Activated CD4-positive, alpha-beta T cell treated with anti-CD3 and anti-CD28 coated beads, Interleukin-10, Interleukin-2, amounts not matched to agents 100 ng/mL and 50 ng/mL, durations not matched to agents 16 hours and 8 hours (primary cell): ENCODE measurements around the gene ACP2.
"Not testable (repeated sequence)": the region's sequence is repeated elsewhere in the genome, so short reads cannot be mapped to it uniquely, and the experiment has no call there.

Experiments used
- DNase-seq: peaks from one replicate; pipeline ENCODE4 v3.0.0-alpha.2; 2020

The ACP2 gene

DNA sequence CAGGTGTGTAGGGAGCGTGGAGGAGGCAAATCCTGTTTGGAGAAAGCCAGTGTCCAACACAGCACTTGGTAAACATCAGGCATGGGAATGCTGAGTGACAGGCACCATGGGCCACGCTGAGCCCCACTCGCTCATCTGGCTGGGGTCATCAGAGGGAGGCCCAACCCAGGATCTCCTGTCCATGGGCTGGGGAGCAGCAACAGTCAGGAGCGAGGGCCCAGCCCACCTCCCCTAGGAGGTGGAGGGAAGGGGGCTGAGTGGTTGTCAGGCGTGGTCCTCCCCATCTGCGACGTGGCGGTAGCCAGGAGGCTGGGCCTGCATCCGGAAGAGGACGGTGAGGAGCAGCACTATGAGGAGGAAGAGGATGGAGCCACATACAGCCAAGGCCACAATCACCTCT is 8.8 kb downstream of the ACP2 start:
- DNase-seq, result no peak

DNA sequence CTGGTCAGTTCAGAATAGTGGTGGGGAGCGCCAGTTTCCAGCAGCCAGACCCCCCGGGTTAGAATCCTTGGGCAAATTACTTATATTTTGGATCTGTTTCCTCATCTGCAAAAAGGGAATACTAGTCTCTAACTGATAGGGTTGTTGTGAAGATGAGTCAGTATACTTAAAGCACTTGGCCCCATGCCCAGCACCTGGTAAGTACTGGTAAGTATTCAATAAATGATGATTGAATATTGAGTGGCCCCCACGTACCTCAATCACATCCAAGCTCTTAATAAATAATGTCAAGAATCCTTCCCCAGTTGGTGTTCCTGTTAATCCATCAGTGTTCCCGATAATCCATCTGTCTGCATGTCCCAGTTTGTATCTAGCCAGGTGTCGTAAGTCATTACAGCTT is 12.1 kb downstream of the ACP2 start:
- no peak for DNase-seq

DNA sequence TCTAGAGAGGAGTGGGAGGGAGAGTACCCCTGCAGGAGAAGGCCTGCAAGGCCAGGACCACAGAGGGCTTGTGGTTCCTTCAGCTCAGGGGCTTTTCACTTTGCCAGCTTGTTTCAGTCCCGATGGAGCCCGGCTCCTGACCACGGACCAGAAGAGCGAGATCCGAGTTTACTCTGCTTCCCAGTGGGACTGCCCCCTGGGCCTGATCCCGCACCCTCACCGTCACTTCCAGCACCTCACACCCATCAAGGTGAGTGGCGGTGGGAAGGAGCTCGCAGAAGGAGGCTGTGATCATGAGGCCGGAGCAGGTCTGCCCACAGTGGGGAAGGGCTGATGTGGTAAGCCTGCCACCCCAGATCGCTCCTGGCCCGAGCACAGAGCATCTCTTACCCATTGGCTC is 13.5 kb downstream of the ACP2 start:
- DNase-seq, result no peak

DNA sequence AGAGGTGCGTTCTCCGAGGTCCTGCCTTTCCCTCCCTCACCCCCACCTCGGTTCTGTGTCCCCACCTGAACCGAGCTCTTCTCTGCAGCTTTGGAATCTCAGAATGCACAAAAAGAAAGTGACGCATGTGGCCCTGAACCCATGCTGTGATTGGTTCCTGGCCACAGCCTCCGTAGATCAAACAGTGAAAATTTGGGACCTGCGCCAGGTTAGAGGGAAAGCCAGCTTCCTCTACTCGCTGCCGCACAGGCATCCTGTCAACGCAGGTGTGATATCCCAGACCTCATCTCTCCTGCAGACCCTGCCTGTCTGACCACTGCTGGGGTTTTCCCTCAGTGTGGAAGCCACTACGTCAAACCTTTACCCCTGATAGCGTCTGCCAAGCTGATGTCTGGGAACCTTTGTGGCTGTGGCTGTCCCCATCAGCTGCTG is 13.9 kb downstream of the ACP2 start:
- peak; percentile 32 for DNase-seq

DNA sequence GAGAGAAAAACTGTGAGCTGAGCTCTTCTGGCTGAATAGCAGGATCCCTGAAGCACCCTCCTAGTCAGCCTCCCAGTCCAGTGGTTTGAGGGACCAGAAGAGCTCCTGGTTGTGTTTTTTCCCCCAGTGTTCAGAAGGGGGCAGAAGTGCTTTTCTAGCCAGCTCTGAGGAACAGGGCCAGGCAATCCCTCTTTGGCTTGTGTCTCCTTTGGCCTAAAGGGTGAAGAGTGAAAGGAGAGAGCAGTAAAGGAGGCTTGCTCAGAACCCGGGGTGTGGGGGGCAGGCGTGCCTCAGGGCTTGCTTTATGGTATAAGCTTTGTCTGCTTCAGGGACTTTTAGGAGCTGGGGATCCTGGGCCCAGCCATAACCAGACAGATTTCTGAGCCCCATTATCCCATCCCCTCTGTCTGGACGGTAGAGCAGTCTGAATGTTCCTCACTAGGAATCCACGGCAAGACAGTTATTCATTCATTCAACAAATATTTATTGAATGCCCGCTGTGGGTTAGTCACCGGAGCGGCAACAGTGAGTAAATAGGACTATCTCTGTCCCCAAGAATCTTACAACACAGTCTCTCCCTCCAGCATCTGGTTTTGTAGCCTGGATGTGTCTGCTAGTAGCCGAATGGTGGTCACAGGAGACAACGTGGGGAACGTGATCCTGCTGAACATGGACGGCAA is 14.5 kb downstream of the ACP2 start:
- DNase-seq, result peak; percentile 26

DNA sequence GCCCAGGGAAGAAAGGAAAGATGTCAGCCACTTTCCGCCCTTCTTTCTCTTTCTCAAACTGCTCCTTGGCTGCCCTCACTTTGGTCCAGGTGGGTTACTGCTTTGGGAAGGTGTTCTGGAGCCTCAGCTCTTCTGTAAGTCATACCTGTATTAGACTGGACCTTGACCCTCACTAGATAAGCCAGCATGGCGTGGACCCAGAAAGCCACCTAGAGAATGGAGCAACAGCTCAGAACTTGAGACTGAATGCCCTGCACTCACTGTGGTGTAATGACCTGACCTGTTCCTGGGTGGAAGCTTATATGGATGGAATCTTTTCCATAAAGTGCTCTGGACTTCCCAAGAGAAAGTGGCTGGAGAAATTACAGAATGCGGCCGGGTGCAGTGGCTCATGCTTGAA is 15.6 kb downstream of the ACP2 start:
- no peak for DNase-seq

DNA sequence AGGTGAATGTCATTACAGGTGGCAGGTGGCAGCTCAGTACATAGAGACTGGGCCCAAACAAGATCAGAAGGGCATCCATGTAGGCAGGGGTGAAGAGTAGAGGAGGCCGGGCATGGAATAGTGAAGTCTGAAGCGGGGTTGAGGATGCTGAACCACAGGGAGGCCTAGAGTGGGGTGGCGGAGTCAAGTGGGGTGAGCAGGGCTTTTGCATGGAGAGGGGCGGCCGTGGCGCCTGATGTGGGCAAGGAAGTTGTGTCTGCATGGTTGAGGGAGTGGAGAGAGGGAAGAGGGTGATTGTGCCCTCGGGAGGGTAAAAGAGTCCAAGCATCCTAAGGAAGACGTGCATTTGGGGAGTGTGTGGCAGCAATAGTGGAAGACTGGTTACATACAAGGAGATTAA is 19.5 kb downstream of the ACP2 start:
- DNase-seq, result no peak

DNA sequence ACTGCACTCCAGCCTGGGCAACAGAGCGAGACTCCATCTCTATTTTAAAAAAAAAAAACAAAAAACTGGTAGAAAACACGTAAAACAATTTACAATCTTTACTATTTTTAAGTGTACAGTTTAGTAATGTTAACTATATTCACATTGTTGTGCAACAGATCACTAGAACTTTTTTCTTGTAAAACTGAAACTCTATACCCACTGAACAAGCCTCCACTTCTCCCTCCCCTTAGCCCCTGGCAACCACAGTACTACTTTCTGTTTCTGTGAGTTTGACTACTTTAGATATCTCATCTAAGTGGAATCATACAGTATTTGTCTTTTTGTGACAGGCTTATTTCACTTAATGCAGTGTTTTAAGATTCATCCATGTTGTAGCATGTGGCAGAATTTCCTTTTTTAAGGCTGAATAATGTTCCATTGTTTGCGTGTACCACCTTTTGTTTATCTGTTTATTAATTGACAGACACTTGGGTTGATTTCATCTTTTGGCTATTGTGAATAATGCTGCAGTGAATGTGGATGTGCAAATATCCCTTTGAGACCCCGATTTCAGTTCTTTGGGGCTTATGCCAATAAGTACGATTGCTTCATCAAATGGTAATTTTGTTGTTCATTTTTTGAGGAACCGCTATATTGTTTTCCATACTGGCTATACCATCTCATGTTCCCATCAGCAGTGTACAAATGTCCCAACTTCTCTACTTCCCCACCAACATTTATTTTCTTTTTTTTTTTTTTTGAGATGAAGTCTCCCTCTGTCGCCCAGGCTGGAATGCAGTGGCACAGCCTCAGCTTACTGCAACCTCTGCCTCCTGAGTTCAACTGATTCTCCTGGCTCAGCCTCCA is 22.8 kb downstream of the ACP2 start:
- DNase-seq, result peak; percentile 75

DNA sequence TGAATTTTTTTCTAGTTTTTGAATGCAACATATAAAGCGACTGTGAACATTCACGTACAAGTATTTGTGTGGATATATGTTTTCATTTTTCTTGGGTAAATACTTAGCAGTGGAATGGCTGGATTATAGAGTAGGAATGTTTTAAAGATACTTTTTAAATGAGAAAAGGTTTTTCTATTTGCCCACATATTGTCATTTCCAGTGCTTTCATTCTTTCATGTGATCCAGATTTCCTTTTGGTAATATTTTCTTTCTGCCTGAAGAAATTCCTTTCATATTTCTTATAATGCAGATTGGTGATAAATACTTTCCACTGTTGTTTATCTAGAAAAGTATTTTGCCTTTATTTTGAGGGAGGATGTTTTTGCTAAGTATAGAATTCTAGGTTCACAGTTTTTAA is 25.9 kb downstream of the ACP2 start:
- DNase-seq, result no peak

DNA sequence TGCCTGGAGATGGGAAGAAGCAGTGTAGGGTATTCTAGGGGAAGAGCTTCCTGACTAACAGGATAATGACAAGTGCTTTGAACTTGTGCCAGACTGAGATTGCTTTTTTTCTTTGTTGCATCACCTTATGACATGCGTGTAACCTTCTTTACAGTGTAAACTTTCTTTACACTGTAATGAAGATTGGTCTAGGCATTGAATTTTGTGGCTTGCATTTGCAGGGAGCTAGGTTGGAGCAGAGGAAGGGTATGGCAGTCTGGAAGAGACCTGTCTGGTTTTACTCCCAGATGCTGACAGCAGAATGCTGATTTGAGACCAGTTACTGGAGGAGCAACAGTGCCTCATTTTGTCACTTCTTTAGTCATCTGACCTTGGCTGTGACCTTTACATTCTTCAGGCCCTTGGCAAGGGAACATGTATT is 28.2 kb downstream of the ACP2 start:
- peak; percentile 16 for DNase-seq

DNA sequence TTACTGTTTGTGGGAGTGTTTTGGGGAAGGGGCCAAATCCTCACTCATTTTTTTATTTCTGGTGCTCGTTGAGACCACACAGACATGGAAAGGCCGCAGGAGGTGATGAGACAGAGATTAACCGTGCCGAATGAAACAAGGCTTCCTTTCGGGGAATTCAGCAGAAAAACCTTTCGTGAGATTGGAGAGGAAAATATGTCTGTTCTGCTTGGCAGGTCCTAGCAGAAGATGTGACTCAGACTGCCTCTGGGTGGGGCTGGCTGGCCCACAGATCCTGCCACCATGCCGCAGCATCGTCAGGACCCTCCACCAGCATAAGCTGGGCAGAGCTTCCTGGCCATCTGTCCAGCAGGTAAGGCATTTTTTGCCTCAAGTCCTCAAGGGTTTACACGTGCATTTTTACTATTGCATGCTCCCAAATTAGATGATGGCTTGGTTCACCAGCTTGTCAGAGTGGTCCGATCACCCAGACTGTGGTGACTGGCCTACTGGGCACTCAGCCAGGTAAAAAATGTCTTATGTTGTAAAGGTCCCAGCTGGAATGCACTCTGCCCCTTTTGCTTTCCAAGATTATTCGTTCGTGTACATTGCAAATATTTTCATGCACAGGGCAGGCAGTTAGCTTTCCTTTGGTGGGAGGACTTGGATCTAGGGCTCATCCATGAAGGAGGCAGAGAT is 32.4 kb downstream of the ACP2 start:
- DNase-seq, result peak; percentile 84

DNA sequence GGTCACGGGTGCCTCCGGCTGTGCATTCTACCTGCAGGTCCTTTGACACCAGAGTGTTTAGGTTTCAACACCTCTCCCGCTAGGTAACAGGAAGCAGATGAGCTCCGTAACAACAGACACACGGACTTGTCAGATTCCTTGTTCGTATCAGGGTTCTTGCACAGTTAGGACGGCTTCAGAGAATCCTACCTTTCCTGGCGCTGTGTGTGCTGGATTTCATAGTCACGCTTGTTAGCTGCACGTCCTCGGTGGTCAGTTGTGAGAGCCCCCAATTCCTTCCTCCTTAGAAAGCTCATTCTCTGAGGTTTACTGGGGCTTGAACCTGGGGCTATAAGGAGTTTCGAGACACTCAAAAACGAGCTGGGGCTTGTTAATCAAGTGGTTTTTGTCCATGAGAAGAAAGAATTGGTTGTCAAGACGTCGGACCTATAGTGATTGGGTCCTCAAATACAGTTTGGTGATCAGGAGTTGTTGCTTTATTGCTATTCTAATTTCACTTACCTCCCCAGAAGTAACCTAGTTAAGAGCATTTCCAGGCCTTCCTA is 33.2 kb downstream of the ACP2 start:
- peak; percentile 24 for DNase-seq

DNA sequence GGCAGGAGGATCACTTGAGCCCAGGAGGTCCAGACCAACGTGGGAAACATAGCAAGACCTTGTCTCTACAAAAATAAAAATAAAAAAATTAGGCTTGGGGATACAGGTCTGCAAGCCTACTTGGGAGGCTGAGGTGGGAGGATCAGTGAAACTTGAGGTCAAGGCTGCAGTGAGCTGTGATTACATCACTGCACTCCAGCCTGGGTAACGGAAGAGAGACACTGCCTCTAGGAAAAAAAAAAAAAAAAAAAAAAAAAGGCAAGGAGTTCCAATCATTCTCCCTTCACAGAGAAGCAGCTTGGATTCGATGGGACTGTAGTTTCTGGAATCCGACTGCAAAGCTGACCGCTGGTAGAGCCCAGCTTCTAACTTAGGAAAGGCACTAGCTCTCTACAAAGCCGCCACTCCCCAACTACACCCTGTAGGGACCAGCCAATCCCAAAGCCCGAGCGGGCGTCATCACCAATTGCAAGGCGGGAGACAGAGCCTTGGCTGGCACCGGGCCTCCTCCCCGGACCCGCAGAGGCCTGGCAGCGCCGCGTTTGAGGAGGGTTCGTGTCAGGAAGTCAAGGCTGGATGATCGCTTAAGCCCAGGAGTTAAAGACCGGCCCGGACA is 34.6 kb downstream of the ACP2 start:
- DNase-seq, result peak; percentile 96

DNA sequence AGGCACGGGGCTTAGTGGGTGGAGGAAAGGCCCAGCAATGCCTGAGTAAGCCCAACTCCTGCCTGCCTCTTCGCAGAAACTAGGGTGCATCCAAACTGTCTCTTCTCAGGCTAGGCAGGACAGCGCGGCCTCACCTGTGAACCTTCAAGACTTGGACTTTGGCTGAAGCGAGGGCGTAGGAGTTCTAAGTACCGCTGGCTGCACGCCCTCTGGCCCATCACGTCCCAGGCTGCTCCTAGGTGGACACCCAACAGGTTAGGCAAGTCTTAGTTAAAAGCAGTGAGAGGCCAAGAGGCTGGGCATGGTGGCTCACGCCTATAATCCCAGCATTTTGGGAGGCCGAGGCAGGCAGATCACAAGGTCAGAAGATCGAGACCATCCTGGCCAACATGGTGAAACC is 35.7 kb downstream of the ACP2 start:
- no peak for DNase-seq

DNA sequence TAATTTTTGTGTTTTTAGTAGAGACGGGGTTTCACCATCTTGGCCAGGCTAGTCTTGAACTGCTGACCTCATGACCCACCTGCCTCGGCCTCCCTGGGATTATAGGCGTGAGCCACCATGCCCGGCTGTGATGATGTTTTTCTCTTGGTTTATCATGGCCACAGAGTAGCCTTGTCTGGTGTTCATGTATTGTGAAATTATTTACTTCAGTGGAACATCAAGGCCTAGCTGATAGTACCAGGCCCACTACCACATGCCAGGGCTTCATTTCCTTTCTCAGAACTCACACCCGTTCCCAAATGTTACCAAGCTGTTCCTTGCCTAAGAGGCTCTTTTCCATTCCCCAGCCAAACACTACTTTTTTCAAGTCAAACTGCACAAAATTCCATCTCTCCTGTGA is 40.0 kb downstream of the ACP2 start:
- no peak for DNase-seq

DNA sequence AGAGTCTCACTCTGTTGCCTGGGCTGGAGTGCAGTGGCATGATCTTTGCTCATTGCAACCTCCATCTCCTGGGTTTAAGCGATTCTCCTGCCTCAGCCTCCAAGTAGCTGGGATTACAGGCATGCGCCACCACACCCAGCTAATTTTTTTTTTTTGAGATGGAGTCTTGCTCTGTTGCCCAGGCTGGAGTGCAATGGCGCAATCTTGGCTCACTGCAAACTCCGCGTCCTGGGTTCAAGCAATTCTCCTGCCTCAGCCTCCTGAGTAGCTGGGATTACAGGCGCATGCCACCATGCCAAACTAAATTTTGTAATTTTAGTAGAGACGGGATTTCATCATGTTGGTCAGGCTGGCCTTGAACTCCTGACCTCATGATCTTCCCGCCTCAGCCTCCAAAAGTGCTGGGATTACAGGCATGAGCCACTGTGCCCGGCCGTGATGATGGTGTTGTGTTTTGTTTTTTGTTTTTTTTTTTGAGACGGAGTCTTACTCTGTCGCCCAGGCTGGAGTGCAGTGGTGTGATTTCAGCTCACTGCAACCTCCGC is 40.5 kb downstream of the ACP2 start:
- DNase-seq, result not testable (repeated sequence)

DNA sequence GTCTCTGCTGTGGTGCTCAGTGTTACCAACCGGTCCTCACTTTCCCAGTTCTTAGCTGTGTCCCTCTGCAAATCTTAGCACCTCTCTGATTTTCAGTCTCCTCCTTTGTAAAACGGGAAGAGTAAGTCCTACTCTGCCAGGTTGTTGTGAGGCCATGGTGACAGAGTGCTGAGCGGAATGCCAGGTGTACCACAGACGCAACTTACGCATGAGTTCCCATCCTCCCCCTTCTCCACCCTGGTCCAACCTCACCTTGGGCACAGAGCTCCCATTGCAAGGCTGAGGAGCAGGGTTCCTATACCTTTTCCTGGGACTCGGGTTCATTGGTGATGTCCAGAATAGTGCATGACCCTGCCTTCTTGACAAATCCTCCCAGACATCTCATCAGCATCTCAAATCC is 41.2 kb downstream of the ACP2 start:
- DNase-seq, result no peak

DNA sequence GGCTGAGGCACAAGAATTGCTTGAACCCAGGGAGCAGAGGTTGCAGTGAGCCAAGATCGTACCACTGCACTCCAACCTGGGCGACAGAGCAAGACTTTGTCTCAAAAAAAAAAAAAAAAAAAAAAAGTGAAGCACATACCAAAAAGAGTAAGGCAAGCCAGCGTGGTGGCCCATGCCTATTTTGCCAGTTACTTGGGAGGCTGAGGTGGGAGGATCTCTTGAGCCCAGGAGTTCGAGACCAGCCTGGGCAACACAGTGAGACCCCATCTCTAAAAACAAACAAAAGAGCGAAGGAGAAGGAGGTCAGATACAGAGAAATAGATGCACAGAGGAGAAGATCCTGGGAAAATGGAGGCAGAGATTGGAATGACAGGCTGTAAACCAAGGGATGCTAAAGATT is 42.0 kb downstream of the ACP2 start:
- DNase-seq, result not testable (repeated sequence)

DNA sequence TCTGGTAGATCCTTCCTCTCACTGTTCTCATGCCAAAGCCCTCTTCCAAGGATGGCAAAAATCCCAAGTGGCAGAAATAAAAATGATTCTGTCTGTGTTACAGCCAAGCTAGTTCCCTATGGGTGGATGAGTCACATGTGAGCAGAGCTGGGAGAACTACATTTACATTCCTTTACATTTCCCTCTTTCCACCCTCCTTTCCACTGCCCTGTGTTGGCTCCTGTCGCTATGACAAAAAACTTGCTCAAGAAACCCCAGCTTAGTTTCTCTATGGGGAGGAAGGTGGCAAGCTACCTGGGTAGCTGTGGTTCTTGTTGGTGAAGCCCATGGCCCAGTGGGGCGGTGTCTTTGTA is 44.0 kb downstream of the ACP2 start:
- no peak for DNase-seq

DNA sequence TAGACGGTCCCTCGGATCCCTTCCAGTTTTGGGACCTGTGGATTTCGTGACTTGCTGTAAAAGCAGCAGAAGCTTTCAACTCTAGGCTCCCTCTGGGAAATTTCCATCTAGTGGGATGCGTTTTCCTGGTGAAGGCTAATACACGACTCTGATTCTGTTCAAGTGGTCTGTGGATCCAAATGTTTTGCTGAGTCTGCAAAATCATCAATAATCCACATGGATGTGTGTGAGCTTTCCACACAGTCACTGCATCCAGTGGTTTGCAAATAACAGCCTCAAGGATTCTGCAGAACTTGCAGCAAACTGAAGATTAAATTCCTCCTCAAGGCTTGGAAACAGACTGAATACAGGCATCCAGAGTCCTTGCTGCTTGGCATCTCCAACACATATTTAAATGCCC is 46.0 kb downstream of the ACP2 start:
- DNase-seq, result no peak

DNA sequence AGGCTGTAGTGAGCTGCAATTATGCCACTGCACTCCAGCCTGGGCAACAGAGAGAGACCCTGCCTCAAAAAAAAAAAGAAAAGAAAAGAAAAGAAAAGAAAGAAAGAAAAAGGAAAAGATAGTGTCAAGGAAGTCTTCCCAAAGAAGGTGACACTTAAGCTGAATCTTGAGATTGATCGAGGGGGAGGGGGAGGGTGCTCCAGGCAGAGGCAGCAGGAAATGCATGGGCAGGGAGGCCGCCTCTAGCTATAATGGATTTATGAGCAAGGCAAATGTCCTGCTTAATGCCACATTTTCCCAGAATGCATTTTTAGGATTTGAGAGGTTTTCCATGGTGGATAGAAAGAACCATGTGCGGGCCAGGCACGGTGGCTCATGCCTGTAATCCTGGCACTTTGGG is 47.6 kb downstream of the ACP2 start:
- no peak for DNase-seq

DNA sequence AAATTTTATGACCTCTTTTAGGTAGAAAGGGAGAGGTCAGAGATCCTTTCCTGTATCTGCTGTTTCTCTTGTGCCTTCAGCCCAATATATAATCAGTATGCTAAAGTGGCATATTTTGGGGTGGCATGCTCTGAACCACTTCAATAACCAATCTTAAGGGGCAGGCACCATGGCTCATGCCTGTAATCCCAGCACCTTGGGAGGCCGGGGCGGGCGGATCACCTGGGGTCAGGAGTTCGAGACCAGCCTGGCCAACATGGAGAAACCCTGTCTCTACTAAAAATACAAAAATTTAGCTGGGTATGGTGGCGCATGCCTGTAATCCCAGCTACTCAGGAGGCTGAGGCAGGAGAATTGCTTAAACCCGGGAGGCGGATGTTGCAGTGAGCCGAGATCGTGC is 50.5 kb downstream of the ACP2 start:
- not testable (repeated sequence) for DNase-seq

DNA sequence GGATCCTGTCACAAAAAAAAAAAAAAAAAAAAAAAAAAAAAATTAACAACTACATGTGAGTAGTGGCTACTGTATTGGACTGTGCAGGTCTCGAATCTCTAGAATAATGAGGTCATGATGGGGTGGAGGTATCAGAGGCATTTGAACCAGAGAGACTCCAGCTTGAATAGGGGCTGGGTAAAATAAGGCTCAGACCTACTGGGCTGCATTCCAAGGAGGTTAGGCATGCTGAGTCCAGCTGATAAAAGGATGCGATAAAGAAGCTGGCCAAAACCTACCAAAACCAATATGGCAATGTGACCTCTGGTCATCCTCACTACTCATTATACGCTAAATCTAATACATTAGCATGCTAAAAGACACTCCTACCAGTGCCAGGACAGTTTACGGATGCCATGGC is 56.5 kb downstream of the ACP2 start:
- DNase-seq, result no peak
